IMR-90 (cell line): Measurements from ENCODE around the gene SF3A2. TPM values are rescaled to one million over a fixed set of nuclear protein-coding genes. Genes with fewer than 3 reads are reported as not detected.

Source experiments
- ATAC-seq: fragments of 200-7000 bp; cut with Tn5 transposase; 2 replicates; pipeline ENCODE4 v1.9.1; 2020; ENCODE audit warnings: low read depth, mild to moderate bottlenecking, moderate library complexity
- BruUV-seq: library from RNA; stranded (reverse); fragments of 400-500 nt; replicated peaks from 2 replicates; lab custom pipeline; 2021; lab: Mats Ljungman, UMichigan
- CTCF ChIA-PET: fragments of 300-600 bp; formaldehyde crosslinking; extraction: SDS; loops from one replicate; lab custom pipeline; 2021; ENCODE audit warnings: antibody characterized with exemption; lab: Yijun Ruan, JAX
- POLR2A ChIA-PET: fragments of 300-600 bp; sonication (Branson Sonifier 250); formaldehyde crosslinking; loops from one replicate; lab custom pipeline; 2022; ENCODE audit warnings: antibody characterized with exemption; ENCODE audit not compliant: unreplicated experiment; lab: Charles Lee
- DNase-seq: peaks from one replicate; pipeline ENCODE4 v3.0.0; 2013
- H2AFZ ChIP-seq: replicated peaks from 2 replicates; pipeline ENCODE3; 2013; ENCODE audit warnings: low read length, mild to moderate bottlenecking; ENCODE audit not compliant: poor library complexity
- H2AK5ac ChIP-seq: 2 replicates; pipeline ENCODE4 v1.6.1; 2013; ENCODE audit warnings: low read depth, low read length, inconsistent platforms
- H2AK9ac ChIP-seq: replicated peaks from 2 replicates; pipeline ENCODE3; 2013; ENCODE audit warnings: mild to moderate bottlenecking, low read depth, low read length, moderate library complexity; ENCODE audit not compliant: poor library complexity
- H2BK120ac ChIP-seq: 2 replicates; pipeline ENCODE4 v1.6.1; 2013; ENCODE audit warnings: low read depth, low read length, inconsistent platforms
- H2BK15ac ChIP-seq: 3 replicates; pipeline ENCODE4 v1.6.1; 2013; ENCODE audit warnings: low read depth, low read length, inconsistent platforms
- H2BK20ac ChIP-seq: 2 replicates; pipeline ENCODE4 v1.6.1; 2013; ENCODE audit warnings: low read depth, mild to moderate bottlenecking, inconsistent platforms, low read length, moderate library complexity
- H2BK5ac ChIP-seq: 2 replicates; pipeline ENCODE4 v1.6.1; 2013; ENCODE audit warnings: mild to moderate bottlenecking, low read depth, low read length, inconsistent platforms; ENCODE audit not compliant: poor library complexity, severe bottlenecking
- H3K14ac ChIP-seq: replicated peaks from 2 replicates; pipeline ENCODE4 v1.6.1; 2013; ENCODE audit warnings: low read depth, low read length, inconsistent platforms
- H3K18ac ChIP-seq: 2 replicates; pipeline ENCODE4 v1.6.1; 2013; ENCODE audit warnings: low read depth, low read length, control low read depth
- H3K23ac ChIP-seq: 2 replicates; pipeline ENCODE4 v1.6.1; 2013; ENCODE audit warnings: low read depth, low read length, inconsistent platforms
- H3K27ac ChIP-seq: 2 replicates; pipeline ENCODE4 v1.5.1; 2013; ENCODE audit warnings: mild to moderate bottlenecking, control low read depth, low read length; ENCODE audit not compliant: insufficient read depth
- H3K27me3 ChIP-seq: 2 replicates; pipeline ENCODE4 v1.6.1; 2013; ENCODE audit warnings: low read length; ENCODE audit not compliant: control insufficient read depth, insufficient read depth
- H3K36me3 ChIP-seq: 2 replicates; pipeline ENCODE4 v1.6.1; 2013; ENCODE audit warnings: low read length, mixed read lengths; ENCODE audit not compliant: control insufficient read depth, insufficient read depth
- H3K4ac ChIP-seq: 2 replicates; pipeline ENCODE4 v1.6.1; 2013; ENCODE audit warnings: low read depth, low read length, inconsistent platforms
- H3K4me1 ChIP-seq: 2 replicates; pipeline ENCODE4 v1.6.1; 2013; ENCODE audit warnings: low read length, mixed read lengths; ENCODE audit not compliant: control insufficient read depth, insufficient read depth
- H3K4me2 ChIP-seq: 2 replicates; pipeline ENCODE4 v1.6.1; 2013; ENCODE audit warnings: low read depth, mild to moderate bottlenecking, control low read depth, low read length, moderate library complexity
- H3K4me3 ChIP-seq: 2 replicates; pipeline ENCODE4 v1.5.1; 2013; ENCODE audit warnings: low read depth, mild to moderate bottlenecking, control low read depth, low read length, moderate library complexity; ENCODE audit not compliant: insufficient read depth
- H3K56ac ChIP-seq: 2 replicates; pipeline ENCODE4 v1.6.1; 2013; ENCODE audit warnings: low read length, inconsistent platforms; ENCODE audit not compliant: insufficient read depth; ENCODE audit errors: extremely low read depth
- H3K79me1 ChIP-seq, 2 experiments: 2 replicates each; pipeline ENCODE4 v1.6.1; 2013; ENCODE audit warnings: low read length in 2 of 2, inconsistent platforms in 1 of 2, low read depth in 1 of 2
- H3K9ac ChIP-seq: 2 replicates; pipeline ENCODE4 v1.6.1; 2013; ENCODE audit warnings: low read depth, low read length, control low read depth
- H3K9me1 ChIP-seq: 2 replicates; pipeline ENCODE4 v1.6.1; 2013; ENCODE audit warnings: low read length, inconsistent platforms; ENCODE audit not compliant: insufficient read depth
- H3K9me3 ChIP-seq: 2 replicates; pipeline ENCODE4 v1.6.1; 2013; ENCODE audit warnings: low read length; ENCODE audit not compliant: control insufficient read depth, insufficient read depth
- H4K20me1 ChIP-seq: 2 replicates; pipeline ENCODE4 v1.6.1; 2013; ENCODE audit warnings: low read length, inconsistent platforms; ENCODE audit not compliant: insufficient read depth
- H4K5ac ChIP-seq: 2 replicates; pipeline ENCODE4 v1.6.1; 2013; ENCODE audit warnings: mild to moderate bottlenecking, low read depth, low read length, control low read depth
- H4K8ac ChIP-seq, 2 experiments: 2 replicates each; pipeline ENCODE4 v1.6.1; 2013; ENCODE audit warnings: low read depth in 2 of 2, low read length in 2 of 2, control low read depth in 1 of 2, inconsistent platforms in 1 of 2
- H4K91ac ChIP-seq: 2 replicates; pipeline ENCODE4 v1.6.1; 2013; ENCODE audit warnings: low read depth, low read length, inconsistent platforms; ENCODE audit not compliant: insufficient read depth
- BHLHE40 ChIP-seq: fragments of 150-350 bp; IDR thresholded peaks from 2 replicates; pipeline ENCODE4 v1.6.1; 2016; ENCODE audit warnings: mild to moderate bottlenecking, low read depth, low read length
- CHD1 ChIP-seq: IDR thresholded peaks from 2 replicates; pipeline ENCODE4 v1.6.1; 2012; ENCODE audit warnings: low read depth, low read length, improper control_type of control experiment
- FOS ChIP-seq: fragments of 150-350 bp; IDR thresholded peaks from 2 replicates; pipeline ENCODE4 v1.6.1; 2016; ENCODE audit warnings: low read depth, low read length
- MAFK ChIP-seq: IDR thresholded peaks from 2 replicates; pipeline ENCODE4 v1.6.1; 2012; ENCODE audit warnings: low read depth, low read length, improper control_type of control experiment
- MAZ ChIP-seq: IDR thresholded peaks from 2 replicates; pipeline ENCODE4 v1.6.1; 2012; ENCODE audit warnings: low read depth, mild to moderate bottlenecking, low read length, improper control_type of control experiment, moderate library complexity, borderline replicate concordance
- MXI1 ChIP-seq: IDR thresholded peaks from 2 replicates; pipeline ENCODE4 v1.6.1; 2012; ENCODE audit warnings: low read depth, mild to moderate bottlenecking, low read length, moderate library complexity, borderline replicate concordance
- RAD21 ChIP-seq: IDR thresholded peaks from 2 replicates; pipeline ENCODE4 v1.6.1; 2012; ENCODE audit warnings: low read length, improper control_type of control experiment
- RFX5 ChIP-seq: IDR thresholded peaks from 2 replicates; pipeline ENCODE4 v1.8.0; 2012; ENCODE audit warnings: low read depth, mild to moderate bottlenecking, low read length, moderate library complexity
- SMC3 ChIP-seq: fragments of 150-350 bp; IDR thresholded peaks from 2 replicates; pipeline ENCODE4 v1.6.1; 2016; ENCODE audit warnings: low read depth, mild to moderate bottlenecking, antibody characterized with exemption, low read length, moderate library complexity
- USF2 ChIP-seq: fragments of 150-350 bp; IDR thresholded peaks from 2 replicates; pipeline ENCODE4 v1.6.1; 2017; ENCODE audit warnings: mild to moderate bottlenecking, antibody characterized with exemption, low read length, low read depth
- WGBS, 2 experiments: methylation state at CpG; one replicate each; pipeline versions ENCODE4 v1.1.5 to v1.1.7; 2013; ENCODE audit warnings: missing lambda C conversion rate in 2 of 2; ENCODE audit not compliant: insufficient read length in 1 of 2; ENCODE audit errors: extremely low coverage in 2 of 2; 5-methylcytosine and 5-hydroxymethylcytosine counted together
- dilution Hi-C: fragments of 300-500 bp; cut with HindIII; formaldehyde crosslinking; loops from one replicate; pipeline ENCODE4 v1.14.3; 2018; ENCODE audit warnings: low sequenced_read_pairs; ENCODE audit not compliant: unreplicated experiment
- in situ Hi-C: fragments of 300-500 bp; cut with MboI; formaldehyde crosslinking; loops from 3 replicates; pipeline ENCODE4 v1.14.3; 2019; ENCODE audit warnings: low sequenced_read_pairs, inconsistent platforms, mixed read lengths
- intact Hi-C: fragments of 100-400 bp; cut with micrococcal nuclease; formaldehyde crosslinking; loops from 2 replicates; pipeline ENCODE4 v1.10.0; 2022
- polyA plus RNA-seq, 3 experiments: library from polyadenylated mRNA; depleted of rRNA; stranded (reverse); fragments of >200 nt; gene quantifications; 2 replicates each; pipeline ENCODE4 v1.2.3, GENCODE V29; 2012; ENCODE audit warnings: low replicate concordance in 1 of 3
- total RNA-seq: library from RNA; depleted of rRNA; stranded (reverse); fragments of >200 nt; gene quantifications from 2 replicates; pipeline ENCODE4 v1.2.3, GENCODE V29; 2012
- TF ChIP-seq, protein P1 (sequence below): conservative IDR thresholded peaks from 2 replicates; pipeline ENCODE4 v1.5.1; 2012; ENCODE audit warnings: mild to moderate bottlenecking, low read depth, low read length, improper control_type of control experiment

Gene SF3A2
- total and polyA plus RNA-seq, 2 of the 4 experiments (the other 2 are of a cell fraction) = 4.8 to 34.5 TPM

GRCh38 chr19:2210206-2210605, 26.4 kb upstream of the SF3A2 start:
- Histone ChIP-seq H3K4me1 (peaks cover 8% of the 10 kb centered on the region), H3K79me1 (peaks cover 20 to 73% of the 10 kb centered on the region in 2 experiments), H4K8ac (no peak overlapping the region), H2BK15ac (no peak overlapping the region), H4K20me1 (peaks cover 2% of the 10 kb centered on the region; the same call in 1 of the 2 replicates), H2AFZ (no peak overlapping the region), H3K56ac (no peak overlapping the region), H3K9me1 (0 out of 2 replicates have a peak, but pooled peaks cover 3% of the 10 kb centered on the region), H2BK120ac (no peak overlapping the region), H3K36me3 (peaks cover 57% of the 10 kb centered on the region), H3K27me3 (no peaks in the 10 kb centered on the region), H3K4me2 (no peak overlapping the region), H3K9ac (no peak overlapping the region), H2BK5ac (no peak overlapping the region), H2AK5ac (no peak overlapping the region), H2AK9ac (no peak overlapping the region), H4K5ac (no peak overlapping the region), H3K4me3 (no peak overlapping the region), H3K23ac (no peak overlapping the region), H3K4ac (no peak overlapping the region), H3K9me3 (no peaks in the 10 kb centered on the region), H2BK20ac (no peak overlapping the region), H3K14ac (no peak overlapping the region), H4K91ac (no peak overlapping the region), H3K27ac (no peak overlapping the region), H3K18ac (no peak overlapping the region)
- POLR2A ChIA-PET = no interaction called here
- no peak for ATAC-seq
- CTCF ChIA-PET = no interaction called here
- TF ChIP-seq FOS = no peak
- TF ChIP-seq BHLHE40 = no peak
- no peak for TF ChIP-seq USF2
- TF ChIP-seq, protein P1, sequence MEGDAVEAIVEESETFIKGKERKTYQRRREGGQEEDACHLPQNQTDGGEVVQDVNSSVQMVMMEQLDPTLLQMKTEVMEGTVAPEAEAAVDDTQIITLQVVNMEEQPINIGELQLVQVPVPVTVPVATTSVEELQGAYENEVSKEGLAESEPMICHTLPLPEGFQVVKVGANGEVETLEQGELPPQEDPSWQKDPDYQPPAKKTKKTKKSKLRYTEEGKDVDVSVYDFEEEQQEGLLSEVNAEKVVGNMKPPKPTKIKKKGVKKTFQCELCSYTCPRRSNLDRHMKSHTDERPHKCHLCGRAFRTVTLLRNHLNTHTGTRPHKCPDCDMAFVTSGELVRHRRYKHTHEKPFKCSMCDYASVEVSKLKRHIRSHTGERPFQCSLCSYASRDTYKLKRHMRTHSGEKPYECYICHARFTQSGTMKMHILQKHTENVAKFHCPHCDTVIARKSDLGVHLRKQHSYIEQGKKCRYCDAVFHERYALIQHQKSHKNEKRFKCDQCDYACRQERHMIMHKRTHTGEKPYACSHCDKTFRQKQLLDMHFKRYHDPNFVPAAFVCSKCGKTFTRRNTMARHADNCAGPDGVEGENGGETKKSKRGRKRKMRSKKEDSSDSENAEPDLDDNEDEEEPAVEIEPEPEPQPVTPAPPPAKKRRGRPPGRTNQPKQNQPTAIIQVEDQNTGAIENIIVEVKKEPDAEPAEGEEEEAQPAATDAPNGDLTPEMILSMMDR = no peak
- TF ChIP-seq MAZ = no peak
- TF ChIP-seq CHD1 = no peak
- no peak for TF ChIP-seq MAFK
- TF ChIP-seq RAD21 = no peak
- TF ChIP-seq RFX5 = no peak
- TF ChIP-seq MXI1 = no peak
- no peak for TF ChIP-seq SMC3
- BruUV-seq = no TSS peak
- intact Hi-C loops = no loop called here
- dilution Hi-C loops = no loop called here
- WGBS, 2 experiments = 100% methylated on average over 4 of the region's 21 CpGs; no CpG with 5 or more reads in 1 of the 2 experiments
- no peak for DNase-seq
- in situ Hi-C loops = no loop called here
